Endothelial cell of umbilical vein (primary cell): ENCODE data around the gene GRIK3. TPM values are rescaled to one million over a fixed set of nuclear protein-coding genes. Genes with fewer than 3 reads are reported as not detected.

Experiments used
- BruUV-seq: library from RNA; stranded (reverse); fragments of 400-500 nt; replicated peaks from 2 replicates; lab custom pipeline; 2021; lab: Mats Ljungman, UMichigan
- CTCF ChIA-PET: fragments of 300-600, 350-600 bp; sonication (Branson Sonifier 250); formaldehyde crosslinking; loops from one replicate; lab custom pipeline; 2021; ENCODE audit warnings: antibody characterized with exemption, inconsistent platforms; lab: Charles Lee
- POLR2A ChIA-PET: fragments of 300-600, 350-600 bp; sonication (Branson Sonifier 250); formaldehyde crosslinking; loops from one replicate; lab custom pipeline; 2021; ENCODE audit warnings: antibody characterized with exemption, inconsistent platforms; lab: Charles Lee
- DNase-seq: peaks from one replicate; pipeline ENCODE4 v3.0.0-alpha.2; 2011; ENCODE audit warnings: low read depth, low spot score
- FAIRE-seq: peaks from 2 replicates; lab custom pipeline; 2011; peaks lifted over from hg19 to GRCh38; lab: Jason Lieb, UNC
- H2AFZ ChIP-seq: 2 replicates; pipeline ENCODE4 v1.6.0; 2012; ENCODE audit warnings: low read depth, low read length, control low read depth, inconsistent platforms
- H3K27ac ChIP-seq: 2 replicates; pipeline ENCODE4 v1.5.1; 2011; ENCODE audit warnings: low read depth, mild to moderate bottlenecking, control low read depth, low read length, moderate library complexity; ENCODE audit not compliant: insufficient read depth
- H3K27me3 ChIP-seq, 2 experiments: 2 replicates each; pipeline versions ENCODE4 v1.6.0 to v1.6.1; 2011; ENCODE audit warnings: low read length in 2 of 2, mixed read lengths in 1 of 2; ENCODE audit not compliant: control insufficient read depth in 2 of 2, insufficient read depth in 2 of 2
- H3K36me3 ChIP-seq, 2 experiments: 2 replicates in 1 of 2; 3 replicates in 1 of 2; pipeline ENCODE4 v1.5.1; 2011; ENCODE audit warnings: low read length in 2 of 2, mild to moderate bottlenecking in 1 of 2, moderate library complexity in 1 of 2; ENCODE audit not compliant: control insufficient read depth in 2 of 2, insufficient read depth in 2 of 2; ENCODE audit errors: extremely low read depth in 1 of 2
- H3K4me1 ChIP-seq: 3 replicates; pipeline ENCODE4 v1.5.1; 2011; ENCODE audit warnings: mild to moderate bottlenecking, low read length; ENCODE audit not compliant: control insufficient read depth, insufficient read depth; ENCODE audit errors: extremely low read depth
- H3K4me2 ChIP-seq: 2 replicates; pipeline ENCODE4 v1.6.1; 2011; ENCODE audit warnings: low read length, control low read depth, mixed read lengths; ENCODE audit not compliant: insufficient read depth
- H3K4me3 ChIP-seq, 3 experiments: fragments of 200-600 bp in 1 of 3; sonication (generic), shearing (Covaris generic) in 1 of 3; replicated peaks in 1 of 3; 2 replicates each; pipeline ENCODE4 v1.5.1; 2011 to 2016; ENCODE audit warnings: control low read depth in 3 of 3, low read length in 3 of 3, mild to moderate bottlenecking in 2 of 3, inconsistent platforms in 1 of 3, low read depth in 1 of 3, moderate library complexity in 1 of 3; ENCODE audit not compliant: insufficient read depth in 1 of 3
- H3K79me2 ChIP-seq: 2 replicates; pipeline ENCODE4 v1.6.0; 2012; ENCODE audit warnings: low read length, inconsistent platforms; ENCODE audit not compliant: control insufficient read depth, insufficient read depth
- H3K9ac ChIP-seq: replicated peaks from 2 replicates; pipeline ENCODE3; 2011; ENCODE audit warnings: low read length, control low read depth; ENCODE audit not compliant: insufficient read depth; ENCODE audit errors: extremely low read depth
- H3K9me1 ChIP-seq: replicated peaks from 3 replicates; pipeline ENCODE4 v1.6.0; 2011; ENCODE audit warnings: mild to moderate bottlenecking, low read length; ENCODE audit not compliant: control insufficient read depth, insufficient read depth; ENCODE audit errors: extremely low read depth
- H3K9me3 ChIP-seq: replicated peaks from 2 replicates; pipeline ENCODE4 v1.5.1; 2012; ENCODE audit warnings: low read length, inconsistent platforms; ENCODE audit not compliant: control insufficient read depth, insufficient read depth
- H4K20me1 ChIP-seq: replicated peaks from 2 replicates; pipeline ENCODE3; 2011; ENCODE audit warnings: mild to moderate bottlenecking, low read length; ENCODE audit not compliant: control insufficient read depth, insufficient read depth; ENCODE audit errors: extremely low read depth
- CTCF ChIP-seq, 2 donors: IDR thresholded peaks; 1 replicate in 1 of 2; 2 replicates in 1 of 2; pipeline ENCODE4 v1.5.1; 2011; ENCODE audit warnings: low read length in 2 of 2, mild to moderate bottlenecking in 2 of 2, moderate library complexity in 2 of 2, control low read depth in 1 of 2, inconsistent platforms in 1 of 2, low read depth in 1 of 2; ENCODE audit not compliant: insufficient read depth in 1 of 2; ENCODE audit errors: extremely low read depth in 1 of 2
- EZH2 ChIP-seq: IDR thresholded peaks from 2 replicates; pipeline ENCODE4 v1.6.1; 2012; ENCODE audit warnings: borderline replicate concordance, low read depth, mild to moderate bottlenecking, moderate library complexity, low read length, inconsistent platforms; ENCODE audit not compliant: severe bottlenecking
- FOS ChIP-seq: IDR thresholded peaks from 2 replicates; pipeline ENCODE4 v1.6.1; 2011; ENCODE audit warnings: mild to moderate bottlenecking, low read length, moderate library complexity, borderline replicate concordance; ENCODE audit not compliant: insufficient read depth
- GATA2 ChIP-seq: IDR thresholded peaks from 2 replicates; pipeline ENCODE4 v1.7.0; 2011; ENCODE audit warnings: low read depth, mild to moderate bottlenecking, moderate library complexity, mixed read lengths, low read length; ENCODE audit not compliant: insufficient read length, insufficient read depth
- JUN ChIP-seq: IDR thresholded peaks from 2 replicates; pipeline ENCODE4 v1.6.1; 2011; ENCODE audit warnings: borderline replicate concordance, low read depth; ENCODE audit not compliant: insufficient read length, insufficient read depth
- MAX ChIP-seq: IDR thresholded peaks from 2 replicates; pipeline ENCODE4 v1.6.1; 2011; ENCODE audit not compliant: insufficient read depth, insufficient read length
- MYC ChIP-seq: IDR thresholded peaks from one replicate; pipeline ENCODE4 v1.6.1; 2011; ENCODE audit warnings: mild to moderate bottlenecking, low read depth, low read length
- POLR2A ChIP-seq: IDR thresholded peaks from 2 replicates; pipeline ENCODE4 v1.6.1; 2012; ENCODE audit warnings: low read depth, mild to moderate bottlenecking, control low read depth, low read length
- POLR2AphosphoS5 ChIP-seq: IDR thresholded peaks from 2 replicates; pipeline ENCODE4 v1.6.1; 2012; ENCODE audit warnings: low read depth, mild to moderate bottlenecking, control low read depth, low read length, moderate library complexity; ENCODE audit not compliant: insufficient read depth
- dilution Hi-C: fragments of 300-500 bp; cut with MboI; formaldehyde crosslinking; loops from one replicate; pipeline ENCODE4 v1.15.0; 2019; ENCODE audit warnings: low sequenced_read_pairs; ENCODE audit not compliant: extremely low pct_ligation_motif_present
- intact Hi-C: fragments of 100-400 bp; cut with micrococcal nuclease; formaldehyde crosslinking; loops from one replicate; pipeline ENCODE4 v1.10.0; 2022
- polyA plus RNA-seq, 4 experiments: library from polyadenylated mRNA; depleted of rRNA in 3 of 4; stranded (reverse) in 3 of 4; unstranded in 1 of 4; fragments of >200 nt; gene quantifications; 2 replicates each; pipeline versions ENCODE4 v1.2.1 to v1.2.3, GENCODE V29; 2011 to 2012; ENCODE audit warnings: missing spikeins in 1 of 4
- total RNA-seq: library from RNA; stranded (reverse); gene quantifications from 2 replicates; pipeline ENCODE4 v1.2.3, GENCODE V29; 2021

GRIK3 gene
- total and polyA plus RNA-seq, 2 donors (not counting 3 experiments of a cell fraction or from before 2014, with no cell fraction given) = not detected

GRCh38 chr1:36781098-36781497 lies 253.2 kb downstream of the GRIK3 start:
- H2AFZ ChIP-seq = no peak overlapping the region
- ChIA-PET POLR2A (no interaction called here), CTCF (no interaction called here)
- H3K9ac ChIP-seq = no peak overlapping the region
- FAIRE-seq = no peak
- no peaks in the 10 kb centered on the region for H4K20me1 ChIP-seq
- dilution Hi-C loops = no loop called here
- H3K4me3 ChIP-seq = no peak overlapping the region
- no peaks in the 10 kb centered on the region for H3K9me1 ChIP-seq
- TF ChIP-seq POLR2A (no peak), GATA2 (no peak), CTCF (IDR thresholded peaks at IDR 0.05; ENCODE audit: extremely low read depth in 1 of 2, insufficient read depth in 1 of 2, low read depth in 1 of 2, low read length in 2 of 2) (no peak), FOS (no peak), JUN (no peak), POLR2AphosphoS5 (no peak), MYC (no peak), EZH2 (no peak), MAX (no peak)
- H3K4me2 ChIP-seq = no peak overlapping the region
- no peaks in the 10 kb centered on the region for H3K4me1 ChIP-seq
- intact Hi-C loops = no loop called here
- no peaks in the 10 kb centered on the region for H3K36me3 ChIP-seq
- no peaks in the 10 kb centered on the region for H3K9me3 ChIP-seq
- H3K27me3 ChIP-seq = peaks cover 2 to 9% of the 10 kb centered on the region in 2 experiments
- no peak overlapping the region for H3K27ac ChIP-seq
- BruUV-seq = no TSS peak
- DNase-seq = no peak
- no peaks in the 10 kb centered on the region for H3K79me2 ChIP-seq
